ENCODE results near the gene SENP1. TPM values are rescaled to one million over a fixed set of nuclear protein-coding genes. Genes with fewer than 3 reads are reported as not detected.
A peak's percentile ranks its signal among the peaks of the same experiment; 100 is the strongest.

The SENP1 gene
- total and polyA plus RNA-seq, 4 experiments from 2014 or later, result 6.1 to 35.1 (median 19.3) TPM

DNA sequence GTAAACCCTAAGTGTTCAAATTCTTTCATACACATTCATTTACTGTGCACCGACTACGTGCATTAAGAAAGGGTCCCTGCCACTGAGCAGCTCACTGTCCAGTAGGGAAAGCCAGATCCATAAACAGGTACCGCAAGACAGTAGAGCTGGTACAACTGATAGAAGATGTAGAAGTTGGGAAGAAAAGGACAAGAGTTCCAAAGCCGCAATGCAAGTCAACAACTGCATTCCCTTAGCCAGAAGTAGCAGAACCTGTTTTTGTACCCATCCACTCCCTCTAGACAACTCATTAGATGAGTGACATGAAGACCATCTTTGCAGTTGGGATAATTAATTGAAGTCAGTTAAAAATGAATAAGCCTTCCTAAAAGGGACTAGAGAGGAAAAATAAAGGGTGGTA lies 1.3 kb downstream of the SENP1 start:
- H3K4me3 Mint-ChIP-seq, result peak overlapping the region; percentile 89 to 97 (median 92)
- ChIA-PET CTCF (ENCODE audit: partially characterized antibody) (interaction anchor here (1.1 to 4.6 kb wide), 2 partner anchors 40 to 52 kb away, joined by 3 to 42 read pairs; partner anchors contain the start of gene ASB8), POLR2A (ENCODE audit: partially characterized antibody) (interaction anchor here (1.0 to 4.9 kb wide), 7 partner anchors 9 to 94 kb away, joined by 4 to 90 read pairs (median 9); partner anchors contain the start of genes ASB8 and CCDC184)
- no peaks in the 10 kb centered on the region for H3K27me3 ChIP-seq (ENCODE audit: insufficient read depth, low read length)
- H3K27ac ChIP-seq (ENCODE audit: low read depth, low read length), result peak overlapping the region; percentile 96
- no peaks in the 10 kb centered on the region for H3K9me3 Mint-ChIP-seq
- peak overlapping the region; percentile 93 to 100 (median 96) for H3K27ac Mint-ChIP-seq
- no peak for DNase-seq
- H3K4me1 ChIP-seq (ENCODE audit: insufficient read depth, low read length), result peaks cover 42% of the 10 kb centered on the region
- no peak overlapping the region for H3K4me3 ChIP-seq (ENCODE audit: low read length in 2 of 2)
- H3K36me3 ChIP-seq (ENCODE audit: insufficient read depth, low read length), result no peaks in the 10 kb centered on the region
- peaks cover 4 to 11% of the 10 kb centered on the region in 2 donors for H3K36me3 Mint-ChIP-seq
- H3K4me1 Mint-ChIP-seq, result peaks cover 41 to 60% (median 48%) of the 10 kb centered on the region in 4 donors
- H3K27me3 Mint-ChIP-seq, result no peaks in the 10 kb centered on the region
- intact Hi-C loops (cut with micrococcal nuclease), result loop anchor here (2.0 kb wide), 1 partner anchor 92 kb away; no protein-coding TSS in a partner anchor
- no peaks in the 10 kb centered on the region for H3K9me3 ChIP-seq (ENCODE audit: control insufficient read depth in 1 of 2, low read length in 2 of 2)

- no peaks in the 10 kb centered on the region for H3K27me3 Mint-ChIP-seq
- no peak overlapping the region for H3K27ac ChIP-seq (ENCODE audit: low read depth, low read length)
- POLR2A ChIA-PET (ENCODE audit: partially characterized antibody), result interaction anchor here (0.6 to 1.8 kb wide), 2 partner anchors 13 to 16 kb away, joined by 4 to 8 read pairs; partner anchors contain the start of gene SENP1
These were observed 13.3 kb downstream of the SENP1 start for GRCh38 chr12:48092611-48093010.

DNA sequence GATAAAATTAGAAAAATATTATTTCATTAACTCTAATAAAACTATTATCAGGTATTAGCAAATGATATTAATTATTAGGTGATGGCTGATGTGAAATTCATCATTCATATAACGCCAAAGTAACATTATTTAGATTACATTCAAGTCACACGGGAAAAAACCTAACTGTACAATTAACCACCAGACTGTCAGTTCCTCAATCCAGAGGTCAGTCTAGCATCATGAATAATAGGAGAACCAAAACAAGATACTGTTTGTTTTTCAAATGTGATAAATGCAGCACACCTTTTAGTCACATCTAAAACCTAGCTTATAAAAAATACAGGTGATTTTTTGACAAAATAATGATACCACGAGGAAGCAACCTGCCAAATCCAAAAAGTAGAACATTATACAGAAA lies 19.6 kb downstream of the SENP1 start:
- Histone ChIP-seq H3K4me1 (ENCODE audit: insufficient read depth, low read length) (no peaks in the 10 kb centered on the region), H3K27me3 (ENCODE audit: insufficient read depth, low read length) (no peaks in the 10 kb centered on the region), H3K4me3 (ENCODE audit: low read length in 2 of 2) (no peak overlapping the region), H3K9me3 (ENCODE audit: control insufficient read depth in 1 of 2, low read length in 2 of 2) (no peaks in the 10 kb centered on the region), H3K27ac (ENCODE audit: low read depth, low read length) (no peak overlapping the region), H3K36me3 (ENCODE audit: insufficient read depth, low read length) (peaks cover 40% of the 10 kb centered on the region)
- Mint-ChIP-seq H3K36me3 (peaks cover 46 to 73% of the 10 kb centered on the region in 2 donors), H3K27me3 (no peaks in the 10 kb centered on the region), H3K9me3 (no peaks in the 10 kb centered on the region), H3K27ac (no peak overlapping the region), H3K4me3 (no peak overlapping the region), H3K4me1 (no peaks in the 10 kb centered on the region)
- intact Hi-C loops (cut with micrococcal nuclease), result no loop called here
- ChIA-PET CTCF (ENCODE audit: partially characterized antibody) (no interaction called here), POLR2A (ENCODE audit: partially characterized antibody) (no interaction called here)
- no peak for DNase-seq

More at GRCh38 chr12:48092611-48093010, 13.3 kb downstream of the SENP1 start:
- no peak for DNase-seq
- H3K4me1 Mint-ChIP-seq, result peaks cover 0 to 4% (median 3%) of the 10 kb centered on the region in 4 donors
- H3K27me3 ChIP-seq (ENCODE audit: insufficient read depth, low read length), result no peaks in the 10 kb centered on the region
- peaks cover 39 to 49% of the 10 kb centered on the region in 2 donors for H3K36me3 Mint-ChIP-seq
- no peaks in the 10 kb centered on the region for H3K4me1 ChIP-seq (ENCODE audit: insufficient read depth, low read length)
- CTCF ChIA-PET (ENCODE audit: partially characterized antibody), result interaction anchor here (0.6 to 0.9 kb wide), 3 partner anchors 21 to 72 kb away, joined by 3 to 4 read pairs (median 3); no protein-coding TSS in a partner anchor
- H3K36me3 ChIP-seq (ENCODE audit: insufficient read depth, low read length), result peaks cover 35% of the 10 kb centered on the region
- no peak overlapping the region for H3K4me3 ChIP-seq (ENCODE audit: low read length in 2 of 2)
- intact Hi-C loops (cut with micrococcal nuclease), result no loop called here
- no peak overlapping the region for H3K4me3 Mint-ChIP-seq
- H3K27ac Mint-ChIP-seq, result no peak overlapping the region
- no peaks in the 10 kb centered on the region for H3K9me3 ChIP-seq (ENCODE audit: control insufficient read depth in 1 of 2, low read length in 2 of 2)
- no peaks in the 10 kb centered on the region for H3K9me3 Mint-ChIP-seq

DNA sequence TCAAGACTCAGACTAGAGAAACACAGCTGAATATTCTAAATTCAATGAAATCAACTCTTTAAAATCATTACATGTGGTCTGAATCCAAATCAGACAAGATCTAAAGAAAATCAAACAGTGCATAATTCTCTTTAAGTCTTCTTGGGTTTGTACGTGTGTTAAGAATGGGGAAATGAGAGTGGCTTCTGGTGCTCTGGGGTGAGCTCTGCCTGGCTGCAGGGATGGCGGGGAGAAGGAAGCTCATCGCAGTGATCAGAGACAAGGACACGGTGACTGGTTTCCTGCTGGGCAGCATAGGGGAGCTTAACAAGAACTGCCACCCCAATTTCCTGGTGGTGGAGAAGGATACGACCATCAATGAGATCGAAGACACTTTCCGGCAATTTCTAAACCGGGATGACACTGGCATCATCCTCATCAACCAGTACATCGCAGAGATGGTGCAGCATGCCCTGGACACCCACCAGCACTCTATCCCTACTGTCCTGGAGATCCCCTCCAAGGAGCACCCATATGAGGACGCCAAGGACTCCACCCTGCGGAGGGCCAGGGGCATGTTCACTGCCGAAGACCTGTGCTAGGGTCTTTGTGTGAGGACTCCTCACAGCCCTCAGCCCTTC lies 20.9 kb downstream of the SENP1 start:
- DNase-seq, result no peak
- H3K27ac ChIP-seq (ENCODE audit: low read depth, low read length), result no peak overlapping the region
- H3K9me3 ChIP-seq (ENCODE audit: control insufficient read depth in 1 of 2, low read length in 2 of 2), result no peaks in the 10 kb centered on the region
- no peaks in the 10 kb centered on the region for H3K4me1 ChIP-seq (ENCODE audit: insufficient read depth, low read length)
- peaks cover 42% of the 10 kb centered on the region for H3K36me3 ChIP-seq (ENCODE audit: insufficient read depth, low read length)
- Mint-ChIP-seq H3K4me3 (no peak overlapping the region), H3K27me3 (no peaks in the 10 kb centered on the region), H3K36me3 (peaks cover 43 to 77% of the 10 kb centered on the region in 2 donors), H3K9me3 (no peaks in the 10 kb centered on the region), H3K4me1 (no peaks in the 10 kb centered on the region), H3K27ac (no peak overlapping the region)
- ChIA-PET POLR2A (ENCODE audit: partially characterized antibody) (no interaction called here), CTCF (ENCODE audit: partially characterized antibody) (interaction anchor here (0.6 to 2.7 kb wide), 6 partner anchors 63 to 132 kb away, joined by 3 to 10 read pairs (median 4); no protein-coding TSS in a partner anchor)
- no peaks in the 10 kb centered on the region for H3K27me3 ChIP-seq (ENCODE audit: insufficient read depth, low read length)
- intact Hi-C loops (cut with micrococcal nuclease), result loop anchor here (1.0 kb wide), 1 partner anchor 80 kb away; no protein-coding TSS in a partner anchor
- H3K4me3 ChIP-seq (ENCODE audit: low read length in 2 of 2), result no peak overlapping the region

DNA sequence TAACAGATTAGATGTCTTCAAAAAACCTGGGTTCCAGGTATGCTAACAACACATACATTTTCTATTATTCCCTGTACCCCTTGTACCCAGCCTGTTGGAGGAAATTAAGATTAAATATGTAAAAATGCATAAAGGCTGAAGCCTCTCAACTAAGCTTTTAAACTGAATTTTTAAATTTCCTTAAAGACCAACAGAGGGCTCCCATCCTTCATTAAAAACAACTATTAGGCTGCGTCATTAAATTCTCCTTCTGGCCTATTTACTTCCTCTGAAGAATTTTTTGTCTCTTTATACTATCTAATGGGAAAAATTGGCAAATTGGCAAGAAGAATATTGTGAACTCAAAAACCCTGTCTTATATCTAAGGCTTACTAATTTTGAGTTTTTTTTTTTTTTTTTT lies 21.8 kb downstream of the SENP1 start:
- no peaks in the 10 kb centered on the region for H3K9me3 ChIP-seq (ENCODE audit: control insufficient read depth in 1 of 2, low read length in 2 of 2)
- no peaks in the 10 kb centered on the region for H3K9me3 Mint-ChIP-seq
- H3K27ac Mint-ChIP-seq, result peak overlapping the region in 1 of 7 donors; percentile 17
- H3K4me1 ChIP-seq (ENCODE audit: insufficient read depth, low read length), result no peaks in the 10 kb centered on the region
- no peak overlapping the region for H3K27ac ChIP-seq (ENCODE audit: low read depth, low read length)
- peaks cover 41% of the 10 kb centered on the region for H3K36me3 ChIP-seq (ENCODE audit: insufficient read depth, low read length)
- no peaks in the 10 kb centered on the region for H3K4me1 Mint-ChIP-seq
- ChIA-PET CTCF (ENCODE audit: partially characterized antibody) (interaction anchor here (0.6 to 2.7 kb wide), 7 partner anchors 26 to 131 kb away, joined by 3 to 10 read pairs (median 4); no protein-coding TSS in a partner anchor), POLR2A (ENCODE audit: partially characterized antibody) (no interaction called here)
- H3K27me3 Mint-ChIP-seq, result no peaks in the 10 kb centered on the region
- H3K36me3 Mint-ChIP-seq, result peaks cover 43 to 74% of the 10 kb centered on the region in 2 donors
- H3K4me3 ChIP-seq (ENCODE audit: low read length in 2 of 2), result no peak overlapping the region
- no peaks in the 10 kb centered on the region for H3K27me3 ChIP-seq (ENCODE audit: insufficient read depth, low read length)
- intact Hi-C loops (cut with micrococcal nuclease), result loop anchor here (1.0 kb wide), 1 partner anchor 81 kb away; no protein-coding TSS in a partner anchor
- no peak for DNase-seq
- H3K4me3 Mint-ChIP-seq, result no peak overlapping the region

DNA sequence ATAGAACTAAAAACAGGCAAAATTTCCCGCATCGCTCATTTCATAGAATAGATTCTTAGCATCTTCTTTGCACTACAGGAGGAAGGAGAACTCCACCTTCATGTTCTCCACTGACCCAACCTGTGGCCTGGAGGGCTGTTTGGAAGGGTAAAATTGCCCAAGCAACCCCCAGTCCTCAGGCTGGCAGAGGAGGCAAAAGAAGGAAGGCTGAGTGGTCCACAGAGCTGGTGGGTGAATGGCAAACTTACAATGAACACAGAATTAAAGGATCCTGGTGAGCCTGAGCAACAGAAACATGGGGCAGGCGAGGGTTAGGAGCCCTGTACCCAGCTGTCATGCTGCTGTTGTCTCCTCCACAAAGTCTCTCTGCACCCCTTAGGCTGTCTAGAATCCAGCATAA lies 25.1 kb downstream of the SENP1 start:
- Mint-ChIP-seq H3K9me3 (no peaks in the 10 kb centered on the region), H3K4me1 (no peaks in the 10 kb centered on the region), H3K4me3 (no peak overlapping the region), H3K36me3 (peaks cover 39 to 67% of the 10 kb centered on the region in 2 donors), H3K27ac (no peak overlapping the region), H3K27me3 (no peaks in the 10 kb centered on the region)
- ChIA-PET CTCF (ENCODE audit: partially characterized antibody) (interaction anchor here (0.7 kb wide), 2 partner anchors 56 to 117 kb away, joined by 3 to 4 read pairs; no protein-coding TSS in a partner anchor), POLR2A (ENCODE audit: partially characterized antibody) (no interaction called here)
- DNase-seq, result no peak
- intact Hi-C loops (cut with micrococcal nuclease), result no loop called here
- no peaks in the 10 kb centered on the region for H3K27me3 ChIP-seq (ENCODE audit: insufficient read depth, low read length)
- no peak overlapping the region for H3K27ac ChIP-seq (ENCODE audit: low read depth, low read length)
- peaks cover 27% of the 10 kb centered on the region for H3K36me3 ChIP-seq (ENCODE audit: insufficient read depth, low read length)
- H3K4me3 ChIP-seq (ENCODE audit: low read length in 2 of 2), result no peak overlapping the region
- H3K9me3 ChIP-seq (ENCODE audit: control insufficient read depth in 1 of 2, low read length in 2 of 2), result no peaks in the 10 kb centered on the region
- H3K4me1 ChIP-seq (ENCODE audit: insufficient read depth, low read length), result no peaks in the 10 kb centered on the region

- H3K9me3 Mint-ChIP-seq, result no peaks in the 10 kb centered on the region
- no peaks in the 10 kb centered on the region for H3K4me1 Mint-ChIP-seq
- Histone ChIP-seq H3K27ac (ENCODE audit: low read depth, low read length) (no peak overlapping the region), H3K27me3 (ENCODE audit: insufficient read depth, low read length) (no peaks in the 10 kb centered on the region), H3K4me1 (ENCODE audit: insufficient read depth, low read length) (no peaks in the 10 kb centered on the region), H3K9me3 (ENCODE audit: control insufficient read depth in 1 of 2, low read length in 2 of 2) (no peaks in the 10 kb centered on the region), H3K36me3 (ENCODE audit: insufficient read depth, low read length) (peaks cover 25% of the 10 kb centered on the region), H3K4me3 (ENCODE audit: low read length in 2 of 2) (no peak overlapping the region)
- ChIA-PET CTCF (ENCODE audit: partially characterized antibody) (no interaction called here), POLR2A (ENCODE audit: partially characterized antibody) (no interaction called here)
- H3K36me3 Mint-ChIP-seq, result peaks cover 35 to 65% of the 10 kb centered on the region in 2 donors
- no peaks in the 10 kb centered on the region for H3K27me3 Mint-ChIP-seq
- no peak overlapping the region for H3K4me3 Mint-ChIP-seq
- peak overlapping the region in 1 of 7 donors; percentile 31 for H3K27ac Mint-ChIP-seq
- no peak for DNase-seq
- intact Hi-C loops (cut with micrococcal nuclease), result no loop called here
These were observed 25.6 kb downstream of the SENP1 start for GRCh38 chr12:48080285-48080684.
